Neural progenitor cell (in vitro differentiated cells): ENCODE measurements around the gene FHAD1.

Source experiments
- EZH2 ChIP-seq: fragments of 200-600 bp; sonication (generic); IDR thresholded peaks from 2 replicates; pipeline ENCODE4 v1.6.1; 2017; ENCODE audit warnings: antibody characterized with exemption, mild to moderate bottlenecking, moderate library complexity
- EZH2phosphoT487 ChIP-seq: fragments of 200-600 bp; sonication (generic); IDR thresholded peaks from 2 replicates; pipeline ENCODE4 v1.6.1; 2017; ENCODE audit warnings: antibody characterized with exemption
- TF ChIP-seq, protein P1 (sequence below): fragments of 200-600 bp; sonication (generic); IDR thresholded peaks from 2 replicates; pipeline ENCODE4 v1.5.1; 2017; ENCODE audit warnings: antibody characterized with exemption, mild to moderate bottlenecking

DNA sequence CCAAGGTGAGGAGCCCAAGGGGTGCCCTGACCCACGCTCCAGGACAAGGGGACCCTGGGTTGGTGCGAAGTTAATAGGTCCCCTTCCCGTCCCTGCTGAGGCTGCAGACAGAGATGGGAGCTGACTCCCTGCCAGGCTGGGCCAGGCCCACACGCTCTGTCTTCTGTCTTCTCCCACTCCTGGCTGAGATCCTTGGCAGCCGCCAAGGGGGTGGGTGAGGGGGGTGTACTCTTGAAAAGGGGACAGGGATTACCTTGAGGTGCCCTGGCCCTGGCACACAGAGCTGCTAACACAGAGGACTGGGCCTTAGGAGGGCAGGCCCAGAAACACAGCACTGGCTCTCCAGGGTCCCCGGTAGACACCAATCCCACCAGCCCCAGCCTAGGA, 180.2 kb downstream of the FHAD1 start:
- TF ChIP-seq EZH2 = no peak
- TF ChIP-seq, protein P1, sequence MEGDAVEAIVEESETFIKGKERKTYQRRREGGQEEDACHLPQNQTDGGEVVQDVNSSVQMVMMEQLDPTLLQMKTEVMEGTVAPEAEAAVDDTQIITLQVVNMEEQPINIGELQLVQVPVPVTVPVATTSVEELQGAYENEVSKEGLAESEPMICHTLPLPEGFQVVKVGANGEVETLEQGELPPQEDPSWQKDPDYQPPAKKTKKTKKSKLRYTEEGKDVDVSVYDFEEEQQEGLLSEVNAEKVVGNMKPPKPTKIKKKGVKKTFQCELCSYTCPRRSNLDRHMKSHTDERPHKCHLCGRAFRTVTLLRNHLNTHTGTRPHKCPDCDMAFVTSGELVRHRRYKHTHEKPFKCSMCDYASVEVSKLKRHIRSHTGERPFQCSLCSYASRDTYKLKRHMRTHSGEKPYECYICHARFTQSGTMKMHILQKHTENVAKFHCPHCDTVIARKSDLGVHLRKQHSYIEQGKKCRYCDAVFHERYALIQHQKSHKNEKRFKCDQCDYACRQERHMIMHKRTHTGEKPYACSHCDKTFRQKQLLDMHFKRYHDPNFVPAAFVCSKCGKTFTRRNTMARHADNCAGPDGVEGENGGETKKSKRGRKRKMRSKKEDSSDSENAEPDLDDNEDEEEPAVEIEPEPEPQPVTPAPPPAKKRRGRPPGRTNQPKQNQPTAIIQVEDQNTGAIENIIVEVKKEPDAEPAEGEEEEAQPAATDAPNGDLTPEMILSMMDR = no peak
- no peak for TF ChIP-seq EZH2phosphoT487
